K562 (cell line): Measurements from ENCODE around the gene SPIB. TPM values are rescaled to one million over a fixed set of nuclear protein-coding genes. Genes with fewer than 3 reads are reported as not detected.

Source experiments
- ATAC-seq: fragments of 200-7000 bp; cut with Tn5 transposase; 3 replicates; pipeline ENCODE4 v1.9.1; 2020; ENCODE audit warnings: moderate library complexity
- BruUV-seq: library from RNA; stranded (reverse); fragments of 400-500 nt; replicated peaks from 2 replicates; lab custom pipeline; 2021; lab: Mats Ljungman, UMichigan
- CTCF ChIA-PET: fragments of 300-600 bp; formaldehyde crosslinking; extraction: SDS; loops from one replicate; lab custom pipeline; 2021; ENCODE audit warnings: low intra/inter-chr PET ratio; lab: Yijun Ruan, JAX
- POLR2A ChIA-PET: fragments of 300-600, 350-650 bp; sonication (Branson Sonifier 250); formaldehyde crosslinking; extraction: SDS; loops from one replicate; lab custom pipeline; 2021; ENCODE audit warnings: antibody characterized with exemption, inconsistent platforms; lab: Yijun Ruan, JAX
- DNase-seq, 4 experiments: peaks; one replicate each; pipeline versions ENCODE4 v3.0.0 to v3.0.0-alpha.2; 2011 to 2018; ENCODE audit warnings: low spot score in 3 of 4, mixed read lengths in 3 of 4; ENCODE audit errors: extremely low read depth in 1 of 4
- FAIRE-seq: peaks from 2 replicates; lab custom pipeline; 2011; peaks lifted over from hg19 to GRCh38; lab: Jason Lieb, UNC
- H2AFZ ChIP-seq: 2 replicates; pipeline ENCODE4 v1.6.0; 2011; ENCODE audit warnings: low read depth, low read length, control low read depth, inconsistent platforms
- H3K27ac ChIP-seq: fragments of 200-600 bp; 3 replicates; pipeline ENCODE4 v1.8.0; 2011; ENCODE audit warnings: low read depth, mild to moderate bottlenecking, control low read depth, inconsistent platforms, low read length, moderate library complexity, mixed read lengths; ENCODE audit errors: extremely low read depth
- H3K27me3 ChIP-seq, 2 experiments: fragments of 300-600 bp in 1 of 2; 2 replicates in 1 of 2; 3 replicates in 1 of 2; pipeline versions ENCODE4 v1.6.0 to v1.8.0; 2011; ENCODE audit warnings: inconsistent platforms in 2 of 2, low read length in 2 of 2, mild to moderate bottlenecking in 1 of 2, mixed read lengths in 1 of 2, moderate library complexity in 1 of 2; ENCODE audit not compliant: control insufficient read depth in 2 of 2, insufficient read depth in 2 of 2
- H3K36me3 ChIP-seq: fragments of 300-600 bp; 3 replicates; pipeline ENCODE4 v1.8.0; 2011; ENCODE audit warnings: mild to moderate bottlenecking, low read length, inconsistent platforms; ENCODE audit not compliant: control insufficient read depth, insufficient read depth
- H3K4me1 ChIP-seq, 2 experiments: fragments of 200-600 bp in 1 of 2; replicated peaks in 1 of 2; 2 replicates in 1 of 2; 3 replicates in 1 of 2; pipeline versions ENCODE4 v1.5.1 to v1.8.0; 2011; ENCODE audit warnings: inconsistent platforms in 2 of 2, low read length in 2 of 2, mild to moderate bottlenecking in 1 of 2, mixed read lengths in 1 of 2, moderate library complexity in 1 of 2; ENCODE audit not compliant: control insufficient read depth in 2 of 2, insufficient read depth in 2 of 2
- H3K4me2 ChIP-seq: 2 replicates; pipeline ENCODE4 v1.6.1; 2011; ENCODE audit warnings: low read length, control low read depth, inconsistent platforms, mixed read lengths; ENCODE audit not compliant: insufficient read depth
- H3K4me3 ChIP-seq: fragments of 200-600 bp; sonication (generic), shearing (Covaris generic); 2 replicates; pipeline ENCODE4 v1.5.1; 2016; ENCODE audit warnings: control low read depth, inconsistent platforms
- H3K79me2 ChIP-seq: fragments of 200-600 bp; 3 replicates; pipeline ENCODE4 v1.8.0; 2011; ENCODE audit warnings: low read length, inconsistent platforms; ENCODE audit not compliant: control insufficient read depth, insufficient read depth
- H3K9ac ChIP-seq, 2 experiments: 2 replicates each; pipeline versions ENCODE4 v1.6.0 to v1.6.1; 2011; ENCODE audit warnings: low read depth in 2 of 2, low read length in 2 of 2, control low read depth in 1 of 2, inconsistent platforms in 1 of 2, mild to moderate bottlenecking in 1 of 2, mixed read lengths in 1 of 2; ENCODE audit not compliant: insufficient read depth in 1 of 2
- H3K9me1 ChIP-seq: one replicate; pipeline ENCODE4 v1.6.0; 2011; ENCODE audit warnings: inconsistent platforms, mild to moderate bottlenecking, low read length, moderate library complexity; ENCODE audit not compliant: control insufficient read depth, insufficient read depth
- H3K9me3 ChIP-seq: replicated peaks from 2 replicates; pipeline ENCODE4 v1.5.1; 2011; ENCODE audit warnings: low read depth, low read length, inconsistent platforms; ENCODE audit not compliant: control insufficient read depth, insufficient read depth
- H4K20me1 ChIP-seq: replicated peaks from 2 replicates; pipeline ENCODE4 v1.6.1; 2011; ENCODE audit warnings: low read length, inconsistent platforms, mixed read lengths; ENCODE audit not compliant: control insufficient read depth, insufficient read depth
- BRF1 ChIP-seq: IDR thresholded peaks from 3 replicates; pipeline ENCODE4 v1.6.1; 2011; ENCODE audit warnings: borderline replicate concordance, mild to moderate bottlenecking; ENCODE audit not compliant: insufficient read length; ENCODE audit errors: extremely low read depth
- C11orf30 ChIP-seq: fragments of 450-650 bp; IDR thresholded peaks from 2 replicates; pipeline ENCODE4 v1.6.1; 2016; ENCODE audit warnings: low read depth, mild to moderate bottlenecking
- E4F1 ChIP-seq: fragments of 250-450 bp; sonication (Bioruptor Pico); IDR thresholded peaks from 2 replicates; pipeline ENCODE4 v1.5.0; 2021; ENCODE audit warnings: mild to moderate bottlenecking, borderline replicate concordance
- EGR1 ChIP-seq: fragments of 450-650 bp; conservative IDR thresholded peaks from 2 replicates; pipeline ENCODE4 v1.6.1; 2017; ENCODE audit warnings: mild to moderate bottlenecking
- EHMT2 ChIP-seq: fragments of 450-650 bp; IDR thresholded peaks from 2 replicates; pipeline ENCODE4 v1.6.1; 2018; ENCODE audit warnings: antibody characterized with exemption
- EP300 ChIP-seq: IDR thresholded peaks from 2 replicates; pipeline ENCODE4 v1.6.1; 2012; ENCODE audit warnings: low read length, improper control_type of control experiment
- FOXM1 ChIP-seq, 2 experiments: fragments of 450-650 bp in 1 of 2; sonication (generic) in 1 of 2; formaldehyde crosslinking in 1 of 2; IDR thresholded peaks; 2 replicates each; pipeline versions ENCODE4 v1.6.1 to v1.9.0; 2017 to 2022; ENCODE audit warnings: low read depth in 2 of 2, mild to moderate bottlenecking in 2 of 2, missing genetic modification reagents in 1 of 2, moderate library complexity in 1 of 2
- HNRNPH1 ChIP-seq: fragments of 200-400 bp; formaldehyde crosslinking; optimal IDR thresholded peaks from 2 replicates; pipeline ENCODE3; 2017; ENCODE audit warnings: low read depth, mild to moderate bottlenecking, low read length, moderate library complexity
- JUNB ChIP-seq: fragments of 450-650 bp; formaldehyde crosslinking; conservative IDR thresholded peaks from 2 replicates; pipeline ENCODE4 v1.4.0; 2020; ENCODE audit warnings: mild to moderate bottlenecking
- MTA2 ChIP-seq: fragments of 450-650 bp; IDR thresholded peaks from 2 replicates; pipeline ENCODE4 v1.6.1; 2016; ENCODE audit warnings: low read depth
- RBM14 ChIP-seq: fragments of 200-400 bp; formaldehyde crosslinking; IDR thresholded peaks from 2 replicates; pipeline ENCODE4 v1.6.1; 2018; ENCODE audit warnings: low read depth, mild to moderate bottlenecking, low read length, moderate library complexity, borderline replicate concordance; ENCODE audit not compliant: insufficient read depth
- RBM25 ChIP-seq: fragments of 200-400 bp; formaldehyde crosslinking; IDR thresholded peaks from 2 replicates; pipeline ENCODE4 v1.6.1; 2018; ENCODE audit warnings: low read length, low read depth, moderate library complexity; ENCODE audit not compliant: severe bottlenecking
- STAT5A ChIP-seq: IDR thresholded peaks from 2 replicates; pipeline ENCODE4 v1.6.1; 2012; ENCODE audit warnings: low read length, inconsistent platforms, borderline replicate concordance
- TCF3 ChIP-seq: sonication (generic); formaldehyde crosslinking; IDR thresholded peaks from 2 replicates; pipeline ENCODE4 v1.4.0; 2020; ENCODE audit warnings: mild to moderate bottlenecking, missing genetic modification reagents
- ZBTB7A ChIP-seq: IDR thresholded peaks from 2 replicates; pipeline ENCODE4 v1.6.1; 2011; ENCODE audit warnings: low read depth, mild to moderate bottlenecking, low read length, moderate library complexity, borderline replicate concordance; ENCODE audit not compliant: control insufficient read depth
- ZNF740 ChIP-seq, 3 experiments: fragments of 200-800 bp in 1 of 3; sonication (Bioruptor generic) in 1 of 3; sonication (generic) in 1 of 3; formaldehyde crosslinking in 1 of 3; IDR thresholded peaks; 2 replicates each; pipeline versions ENCODE4 v1.6.1 to v1.8.0; 2016 to 2022; ENCODE audit warnings: mild to moderate bottlenecking in 2 of 3, missing compliant biosample characterization in 2 of 3, missing genetic modification characterization in 2 of 3, missing genetic modification reagents in 1 of 3
- WGBS: fragments of 100-300 bp; shearing (Covaris generic); methylation state at CpG from one replicate; pipeline ENCODE4 v1.1.6; 2016; ENCODE audit warnings: low coverage, mixed read lengths; ENCODE audit not compliant: insufficient coverage; ENCODE audit errors: missing lambda C conversion rate; 5-methylcytosine and 5-hydroxymethylcytosine counted together
- in situ Hi-C: fragments of 300-500 bp; cut with MboI; formaldehyde crosslinking; loops from 4 replicates; pipeline ENCODE4 v1.15.0; 2018; ENCODE audit warnings: inconsistent platforms, mixed read lengths
- intact Hi-C: fragments of 100-400 bp; cut with micrococcal nuclease; formaldehyde crosslinking; loops from 2 replicates; pipeline ENCODE4 v1.14.2; 2022
- polyA plus RNA-seq, 8 experiments: library from polyadenylated mRNA; depleted of rRNA in 4 of 8; stranded (reverse) in 5 of 8; unstranded in 3 of 8; fragments of >200 nt; fragmentation: Nextera tagmentation in 2 of 8; fragmentation: Illumina TruSeq in 1 of 8; extraction: Ambion mirVana in 2 of 8; extraction: Trizol in 1 of 8; gene quantifications; 2 replicates each; pipeline versions ENCODE4 v1.2.1 to v1.2.3, GENCODE V29; 2011 to 2014; ENCODE audit warnings: inconsistent platforms in 1 of 8, missing spikeins in 1 of 8
- total RNA-seq, 7 experiments: library from RNA; depleted of rRNA in 6 of 7; stranded (reverse); fragments of >200 nt in 6 of 7; fragmentation: Illumina TruSeq in 2 of 7; extraction: Trizol in 2 of 7; gene quantifications; 2 replicates each; pipeline versions ENCODE4 v1.2.1 to v1.2.3, GENCODE V29; 2011 to 2021; ENCODE audit warnings: low replicate concordance in 1 of 7

SPIB gene
- total and polyA plus RNA-seq, 9 of the 15 experiments (the other 6 are each of a cell fraction or from before 2014, with no cell fraction given), result 0.06 to 1.0 (median 0.43) TPM; not detected in 1

- TF ChIP-seq RBM14 (no peak), E4F1 (no peak), HNRNPH1 (no peak)
Observed at GRCh38 chr19:50376166-50377050, 42.3 kb upstream of the SPIB start, which contains the start of gene NR1H2 (continued).

GRCh38 chr19:50377051-50377461, 41.7 kb upstream of the SPIB start:
- FAIRE-seq, result peak; percentile 78
- DNase-seq, result peak; percentile 58 to 89 (median 68)
- CTCF ChIA-PET, result no interaction called here
- H3K36me3 ChIP-seq, result peaks cover 47% of the 10 kb centered on the region; the same call in 2 of the 3 replicates
- peak overlapping the region; percentile 77 for H3K27ac ChIP-seq
- no peaks in the 10 kb centered on the region for H3K9me1 ChIP-seq
- peaks cover 2% of the 10 kb centered on the region for H4K20me1 ChIP-seq
- peak; percentile 67 for ATAC-seq
- no peaks in the 10 kb centered on the region for H3K27me3 ChIP-seq
- POLR2A ChIA-PET, result interaction anchor here (0.6 to 3.7 kb wide), 2 partner anchors 15 to 68 kb away, joined by 3 to 29 read pairs; no protein-coding TSS in a partner anchor
- in situ Hi-C loops, result no loop called here
- peaks cover 31 to 58% of the 10 kb centered on the region in 2 experiments for H3K4me1 ChIP-seq
- peak overlapping the region; percentile 43 for H3K4me3 ChIP-seq
- peak overlapping the region; percentile 57 to 69; a peak in 3 of 4 replicates for H3K9ac ChIP-seq
- intact Hi-C loops, result loop anchor here (5.0 kb wide), 1 partner anchor 280 kb away; no protein-coding TSS in a partner anchor
- no TSS peak for BruUV-seq
- peaks cover 29% of the 10 kb centered on the region for H3K79me2 ChIP-seq
- no peak overlapping the region for H2AFZ ChIP-seq
- no peaks in the 10 kb centered on the region for H3K9me3 ChIP-seq
- H3K4me2 ChIP-seq, result peak overlapping the region; percentile 86
- 2% methylated on average over 5 of the region's 7 CpGs for WGBS
- TF ChIP-seq EHMT2 (no peak), MTA2 (no peak), C11orf30 (no peak), EP300 (no peak), TCF3 (CRISPR knock-in tag) (no peak), EGR1 (peak; percentile 40; the same call in 1 of the 2 replicates), STAT5A (no peak), JUNB (no peak), ZBTB7A (peak; percentile 10; the same call in 1 of the 2 replicates), RBM25 (no peak), FOXM1 (IDR thresholded peaks at IDR 0.05; ENCODE audit: low read depth) (no peak), FOXM1 (CRISPR knock-in tag; IDR thresholded peaks at IDR 0.05; ENCODE audit: low read depth) (no peak), BRF1 (no peak), ZNF740 (CRISPR knock-in tag; IDR thresholded peaks at IDR 0.05) (peak; percentile 61; the same call in 1 of the 2 replicates), ZNF740 (tag; IDR thresholded peaks at IDR 0.05) (no peak)
